ENCODE results near the gene WNT9A.

- TF ChIP-seq GATA2 (IDR thresholded peaks at IDR 0.05; ENCODE audit: low read depth, low read length): no peak
- TF ChIP-seq GATA3 (IDR thresholded peaks at IDR 0.05; ENCODE audit: low read depth, low read length): no peak
Measured at GRCh38 chr1:227890451-227891222, 57.1 kb downstream of the WNT9A start.

Measured in SH-SY5Y (cell line).